22Rv1 (cell line): Measurements from ENCODE around the gene SLC25A24.

Source experiments
- ZFX ChIP-seq: fragments of 450-650 bp; IDR thresholded peaks from 2 replicates; pipeline ENCODE4 v1.6.1; 2017; ENCODE audit warnings: antibody characterized with exemption, borderline replicate concordance
- TF ChIP-seq, protein P1 (sequence below): fragments of 450-650 bp; IDR thresholded peaks from 2 replicates; pipeline ENCODE4 v1.5.1; 2017; ENCODE audit warnings: mild to moderate bottlenecking

DNA sequence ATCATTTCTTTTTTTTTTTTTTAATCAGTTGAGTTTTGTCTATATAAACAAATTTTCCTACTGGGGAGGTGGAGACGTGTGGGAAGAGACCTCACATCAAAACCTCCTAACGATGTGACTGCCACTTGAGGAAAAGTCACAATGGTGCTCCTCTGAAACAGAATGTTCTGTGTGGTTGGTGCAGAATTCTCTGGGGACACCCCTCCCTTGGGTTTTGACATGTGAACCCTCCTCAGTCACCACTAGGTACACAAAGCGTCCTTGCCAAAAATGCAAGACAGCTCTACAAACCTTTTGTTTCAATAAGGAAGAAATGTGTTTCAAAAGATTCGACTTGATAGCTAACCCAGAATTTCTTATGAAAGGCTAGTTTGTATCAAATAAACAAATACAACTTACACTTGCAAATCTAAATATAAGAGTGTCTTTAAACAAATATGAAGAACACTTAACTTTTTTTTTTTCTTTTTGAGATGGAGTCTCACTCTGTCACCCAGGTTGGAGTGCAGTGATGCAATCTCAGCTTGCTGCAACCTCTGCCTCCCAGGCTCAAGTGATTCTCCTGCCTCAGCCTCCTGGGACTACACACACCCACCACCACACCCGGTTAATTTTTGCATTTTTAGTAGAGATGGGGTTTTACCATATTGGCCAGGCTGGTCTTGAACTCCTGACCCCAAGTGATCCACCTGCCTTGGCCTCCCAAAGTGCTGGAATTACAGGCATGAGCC lies 9.3 kb downstream of the SLC25A24 start:
- TF ChIP-seq, protein P1, sequence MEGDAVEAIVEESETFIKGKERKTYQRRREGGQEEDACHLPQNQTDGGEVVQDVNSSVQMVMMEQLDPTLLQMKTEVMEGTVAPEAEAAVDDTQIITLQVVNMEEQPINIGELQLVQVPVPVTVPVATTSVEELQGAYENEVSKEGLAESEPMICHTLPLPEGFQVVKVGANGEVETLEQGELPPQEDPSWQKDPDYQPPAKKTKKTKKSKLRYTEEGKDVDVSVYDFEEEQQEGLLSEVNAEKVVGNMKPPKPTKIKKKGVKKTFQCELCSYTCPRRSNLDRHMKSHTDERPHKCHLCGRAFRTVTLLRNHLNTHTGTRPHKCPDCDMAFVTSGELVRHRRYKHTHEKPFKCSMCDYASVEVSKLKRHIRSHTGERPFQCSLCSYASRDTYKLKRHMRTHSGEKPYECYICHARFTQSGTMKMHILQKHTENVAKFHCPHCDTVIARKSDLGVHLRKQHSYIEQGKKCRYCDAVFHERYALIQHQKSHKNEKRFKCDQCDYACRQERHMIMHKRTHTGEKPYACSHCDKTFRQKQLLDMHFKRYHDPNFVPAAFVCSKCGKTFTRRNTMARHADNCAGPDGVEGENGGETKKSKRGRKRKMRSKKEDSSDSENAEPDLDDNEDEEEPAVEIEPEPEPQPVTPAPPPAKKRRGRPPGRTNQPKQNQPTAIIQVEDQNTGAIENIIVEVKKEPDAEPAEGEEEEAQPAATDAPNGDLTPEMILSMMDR, result no peak
- no peak for TF ChIP-seq ZFX
